GM23248 (cell line): ENCODE data around the gene KIR3DL3.

Experiments
- EZH2 ChIP-seq: fragments of 200-600 bp; sonication (generic); IDR thresholded peaks from 2 replicates; pipeline ENCODE4 v1.6.1; 2018; ENCODE audit warnings: antibody characterized with exemption, mild to moderate bottlenecking; ENCODE audit not compliant: insufficient read depth, poor library complexity, severe bottlenecking
- EZH2phosphoT487 ChIP-seq: fragments of 200-600 bp; sonication (generic); IDR thresholded peaks from 2 replicates; pipeline ENCODE4 v1.6.1; 2018; ENCODE audit warnings: antibody characterized with exemption, moderate library complexity, mild to moderate bottlenecking, low read depth; ENCODE audit not compliant: insufficient read depth

DNA sequence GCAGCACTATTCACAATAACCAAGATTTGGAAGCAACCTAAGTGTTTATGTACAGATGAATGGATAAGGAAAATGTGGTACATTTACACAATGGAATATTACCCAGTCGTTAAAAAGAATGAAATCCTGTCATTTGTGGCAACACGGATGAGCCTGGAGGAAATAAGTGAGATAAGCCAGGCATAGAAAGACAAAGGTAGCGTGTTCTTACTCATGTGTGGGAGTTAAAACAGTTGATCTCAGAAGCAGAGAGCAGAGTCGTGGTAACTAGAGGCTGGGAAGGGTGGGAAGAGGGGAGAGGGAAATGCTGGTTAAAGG is 32.0 kb upstream of the KIR3DL3 start:
- TF ChIP-seq EZH2 (no peak), EZH2phosphoT487 (no peak)
